22Rv1 (cell line): Measurements from ENCODE around the gene BAHCC1.

Source experiments
- ZFX ChIP-seq: fragments of 450-650 bp; IDR thresholded peaks from 2 replicates; pipeline ENCODE4 v1.6.1; 2017; ENCODE audit warnings: antibody characterized with exemption, borderline replicate concordance
- TF ChIP-seq, protein P1 (sequence below): fragments of 450-650 bp; IDR thresholded peaks from 2 replicates; pipeline ENCODE4 v1.5.1; 2017; ENCODE audit warnings: mild to moderate bottlenecking

DNA sequence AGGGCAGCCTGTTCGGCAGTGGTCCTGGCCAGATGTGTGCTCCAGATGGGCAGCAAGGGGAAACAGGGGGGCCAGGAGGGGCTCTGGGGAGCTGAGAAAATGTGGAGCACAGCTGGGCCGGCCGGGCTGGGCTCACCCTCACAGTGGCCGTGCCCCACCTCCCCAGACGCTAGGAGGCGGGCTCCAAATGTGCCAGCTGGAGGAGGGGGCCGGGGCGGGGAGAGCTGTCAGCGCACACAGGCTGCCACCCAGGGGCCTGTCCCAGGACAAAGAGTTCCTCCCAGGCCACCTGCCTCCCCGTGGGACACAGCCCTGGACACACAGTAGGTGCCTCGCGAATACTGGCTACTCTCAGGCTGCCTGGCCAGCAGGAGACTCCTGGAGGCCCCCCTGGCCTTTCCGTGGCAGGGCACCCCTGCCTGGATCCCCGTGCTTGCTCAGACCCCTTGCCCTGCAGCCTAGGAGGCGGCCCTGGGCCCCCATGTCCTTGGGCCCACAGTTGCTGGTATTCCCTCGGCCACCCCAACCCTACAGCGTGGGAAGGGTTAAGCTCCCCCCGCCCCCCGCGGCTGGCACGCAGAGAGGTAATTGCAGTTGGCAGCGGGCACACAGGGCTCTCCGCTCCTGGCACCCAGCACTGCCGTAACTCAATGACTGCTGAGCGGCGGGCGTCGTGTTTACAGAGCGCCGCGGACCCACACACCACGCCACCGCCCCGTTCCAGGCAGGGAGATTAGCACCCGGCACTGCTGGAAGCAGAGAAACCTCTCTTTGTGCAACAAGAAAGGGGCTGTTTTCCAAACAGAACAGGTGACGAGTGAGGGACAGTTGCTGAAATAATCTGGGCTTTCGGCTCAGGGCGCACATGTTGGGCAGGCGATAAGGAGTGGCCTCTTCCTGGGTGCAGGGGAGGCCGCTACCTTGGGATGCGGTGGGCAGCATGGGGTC is 32.2 kb downstream of the BAHCC1 start:
- TF ChIP-seq, protein P1, sequence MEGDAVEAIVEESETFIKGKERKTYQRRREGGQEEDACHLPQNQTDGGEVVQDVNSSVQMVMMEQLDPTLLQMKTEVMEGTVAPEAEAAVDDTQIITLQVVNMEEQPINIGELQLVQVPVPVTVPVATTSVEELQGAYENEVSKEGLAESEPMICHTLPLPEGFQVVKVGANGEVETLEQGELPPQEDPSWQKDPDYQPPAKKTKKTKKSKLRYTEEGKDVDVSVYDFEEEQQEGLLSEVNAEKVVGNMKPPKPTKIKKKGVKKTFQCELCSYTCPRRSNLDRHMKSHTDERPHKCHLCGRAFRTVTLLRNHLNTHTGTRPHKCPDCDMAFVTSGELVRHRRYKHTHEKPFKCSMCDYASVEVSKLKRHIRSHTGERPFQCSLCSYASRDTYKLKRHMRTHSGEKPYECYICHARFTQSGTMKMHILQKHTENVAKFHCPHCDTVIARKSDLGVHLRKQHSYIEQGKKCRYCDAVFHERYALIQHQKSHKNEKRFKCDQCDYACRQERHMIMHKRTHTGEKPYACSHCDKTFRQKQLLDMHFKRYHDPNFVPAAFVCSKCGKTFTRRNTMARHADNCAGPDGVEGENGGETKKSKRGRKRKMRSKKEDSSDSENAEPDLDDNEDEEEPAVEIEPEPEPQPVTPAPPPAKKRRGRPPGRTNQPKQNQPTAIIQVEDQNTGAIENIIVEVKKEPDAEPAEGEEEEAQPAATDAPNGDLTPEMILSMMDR = no peak
- no peak for TF ChIP-seq ZFX
